T-helper 1 cell (primary cell): ENCODE measurements around the gene INPP5D.
A peak's percentile ranks its signal among the peaks of the same experiment; 100 is the strongest.
"Not testable (repeated sequence)": the region's sequence is repeated elsewhere in the genome, so short reads cannot be mapped to it uniquely, and the experiment has no call there.

Experiments
- DNase-seq, 5 donors: peaks; one replicate each; pipeline ENCODE4 v3.0.0-alpha.2; 2012 to 2020

INPP5D gene

GRCh38 chr2:233094614-233095013, 34.5 kb downstream of the INPP5D start:
- no peak for DNase-seq

- no peak for DNase-seq
Observed at GRCh38 chr2:233096006-233096405, 35.9 kb downstream of the INPP5D start.

- DNase-seq, result no peak
Observed at GRCh38 chr2:233098618-233099017, 38.5 kb downstream of the INPP5D start.

GRCh38 chr2:233099820-233100191, 39.7 kb downstream of the INPP5D start:
- not testable (repeated sequence) for DNase-seq

- DNase-seq, result peak in 3 of 5 donors; percentile 31 to 52 (median 37)
Observed at GRCh38 chr2:233100192-233100998, 40.3 kb downstream of the INPP5D start.

GRCh38 chr2:233101141-233101540, 41.0 kb downstream of the INPP5D start:
- no peak for DNase-seq

- DNase-seq, result no peak
Observed at GRCh38 chr2:233101816-233102215, 41.7 kb downstream of the INPP5D start.

- no peak for DNase-seq
Observed at GRCh38 chr2:233105156-233105895, 45.2 kb downstream of the INPP5D start.

- no peak for DNase-seq
Observed at GRCh38 chr2:233105930-233106329, 45.8 kb downstream of the INPP5D start.

- DNase-seq, result no peak
Observed at GRCh38 chr2:233107011-233107410, 46.9 kb downstream of the INPP5D start.

- DNase-seq, result no peak
Observed at GRCh38 chr2:233107831-233108300, 47.7 kb downstream of the INPP5D start.

- DNase-seq, result no peak
Observed at GRCh38 chr2:233108611-233109490, 48.7 kb downstream of the INPP5D start.

- DNase-seq, result no peak
Observed at GRCh38 chr2:233111427-233111826, 51.3 kb downstream of the INPP5D start.

GRCh38 chr2:233112329-233112728, 52.2 kb downstream of the INPP5D start:
- no peak for DNase-seq

- DNase-seq, result no peak
Observed at GRCh38 chr2:233112776-233113452, 52.8 kb downstream of the INPP5D start.

GRCh38 chr2:233114421-233114861, 54.3 kb downstream of the INPP5D start:
- no peak for DNase-seq

- DNase-seq, result no peak
Observed at GRCh38 chr2:233115121-233115520, 55.0 kb downstream of the INPP5D start.

- no peak for DNase-seq
Observed at GRCh38 chr2:233115741-233116140, 55.6 kb downstream of the INPP5D start.

GRCh38 chr2:233116946-233117345, 56.8 kb downstream of the INPP5D start:
- DNase-seq, result no peak

- DNase-seq, result no peak
Observed at GRCh38 chr2:233117351-233117750, 57.2 kb downstream of the INPP5D start.

GRCh38 chr2:233117811-233118647, 57.9 kb downstream of the INPP5D start:
- DNase-seq, result no peak
